Neural cell (in vitro differentiated cells): Measurements from ENCODE around the gene PNMA6A.
"Not testable (repeated sequence)": the region's sequence is repeated elsewhere in the genome, so short reads cannot be mapped to it uniquely, and the experiment has no call there.

Source experiments
- EZH2 ChIP-seq: fragments of 200-600, 300-800 bp; shearing (Covaris generic), sonication (generic); IDR thresholded peaks from 2 replicates; pipeline ENCODE4 v1.6.1; 2014; ENCODE audit warnings: antibody characterized with exemption, low read length, borderline replicate concordance, mild to moderate bottlenecking; ENCODE audit not compliant: insufficient read depth, poor library complexity, severe bottlenecking
- POLR2AphosphoS5 ChIP-seq: IDR thresholded peaks from 2 replicates; pipeline ENCODE4 v1.6.1; 2012
- RAD21 ChIP-seq: fragments of 450-650 bp; conservative IDR thresholded peaks from 2 replicates; pipeline ENCODE4 v1.6.1; 2014; ENCODE audit warnings: antibody characterized with exemption, mild to moderate bottlenecking, moderate library complexity
- REST ChIP-seq: IDR thresholded peaks from 2 replicates; pipeline ENCODE4 v1.6.1; 2012; ENCODE audit warnings: borderline replicate concordance
- TF ChIP-seq, protein P1 (sequence below): fragments of 450-650 bp; IDR thresholded peaks from 2 replicates; pipeline ENCODE4 v1.5.1; 2014; ENCODE audit warnings: antibody characterized with exemption, mild to moderate bottlenecking, moderate library complexity; ENCODE audit not compliant: poor library complexity, severe bottlenecking

GRCh38 chrX:153106092-153106801 is 34.0 kb downstream of the PNMA6A start:
- TF ChIP-seq EZH2, POLR2AphosphoS5, RAD21, REST: not testable (repeated sequence)
- TF ChIP-seq, protein P1, sequence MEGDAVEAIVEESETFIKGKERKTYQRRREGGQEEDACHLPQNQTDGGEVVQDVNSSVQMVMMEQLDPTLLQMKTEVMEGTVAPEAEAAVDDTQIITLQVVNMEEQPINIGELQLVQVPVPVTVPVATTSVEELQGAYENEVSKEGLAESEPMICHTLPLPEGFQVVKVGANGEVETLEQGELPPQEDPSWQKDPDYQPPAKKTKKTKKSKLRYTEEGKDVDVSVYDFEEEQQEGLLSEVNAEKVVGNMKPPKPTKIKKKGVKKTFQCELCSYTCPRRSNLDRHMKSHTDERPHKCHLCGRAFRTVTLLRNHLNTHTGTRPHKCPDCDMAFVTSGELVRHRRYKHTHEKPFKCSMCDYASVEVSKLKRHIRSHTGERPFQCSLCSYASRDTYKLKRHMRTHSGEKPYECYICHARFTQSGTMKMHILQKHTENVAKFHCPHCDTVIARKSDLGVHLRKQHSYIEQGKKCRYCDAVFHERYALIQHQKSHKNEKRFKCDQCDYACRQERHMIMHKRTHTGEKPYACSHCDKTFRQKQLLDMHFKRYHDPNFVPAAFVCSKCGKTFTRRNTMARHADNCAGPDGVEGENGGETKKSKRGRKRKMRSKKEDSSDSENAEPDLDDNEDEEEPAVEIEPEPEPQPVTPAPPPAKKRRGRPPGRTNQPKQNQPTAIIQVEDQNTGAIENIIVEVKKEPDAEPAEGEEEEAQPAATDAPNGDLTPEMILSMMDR: not testable (repeated sequence)
